ENCODE results near the gene SLC6A8. TPM values are rescaled to one million over a fixed set of nuclear protein-coding genes. Genes with fewer than 3 reads are reported as not detected.
A peak's percentile ranks its signal among the peaks of the same experiment; 100 is the strongest.

SLC6A8 gene
- total and polyA plus RNA-seq, 2 of the 4 experiments (the other 2 are of a cell fraction): 7.2 to 25.5 TPM

DNA sequence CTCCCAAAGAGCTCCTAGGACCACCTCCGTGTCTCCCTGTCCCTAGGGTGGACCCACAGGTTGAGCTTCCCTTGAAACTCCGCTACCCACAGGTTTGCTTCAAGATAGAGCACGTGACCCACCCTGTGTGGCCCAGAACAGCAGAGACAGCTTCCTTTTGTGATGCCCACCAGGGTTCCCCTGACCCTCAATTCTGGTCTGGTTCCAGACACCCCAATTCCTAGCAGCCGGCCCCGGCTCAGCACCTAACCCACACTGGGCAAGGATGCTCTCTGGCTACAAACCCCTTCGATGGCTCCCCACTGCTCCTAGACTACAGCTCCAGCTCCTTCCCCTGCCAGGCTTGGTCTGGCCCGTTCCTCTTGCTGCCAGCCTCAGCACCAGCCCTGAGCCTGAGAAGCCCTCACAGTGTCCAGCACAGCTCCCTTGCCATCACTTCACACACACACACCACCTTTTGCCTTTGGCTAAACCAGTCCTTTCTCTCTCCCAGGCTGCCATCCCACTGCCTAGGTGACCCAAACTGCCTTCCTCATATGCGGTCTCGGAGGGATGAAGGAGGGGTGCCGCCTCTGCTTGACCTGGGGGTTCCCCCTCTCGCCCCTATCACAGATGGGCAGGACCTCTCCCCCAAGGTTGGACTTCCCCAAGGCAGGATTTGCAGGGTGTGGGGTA is 20.3 kb upstream of the SLC6A8 start (continued):
- TF ChIP-seq MAZ (IDR thresholded peaks at IDR 0.05; ENCODE audit: borderline replicate concordance, low read depth, low read length): no peak

DNA sequence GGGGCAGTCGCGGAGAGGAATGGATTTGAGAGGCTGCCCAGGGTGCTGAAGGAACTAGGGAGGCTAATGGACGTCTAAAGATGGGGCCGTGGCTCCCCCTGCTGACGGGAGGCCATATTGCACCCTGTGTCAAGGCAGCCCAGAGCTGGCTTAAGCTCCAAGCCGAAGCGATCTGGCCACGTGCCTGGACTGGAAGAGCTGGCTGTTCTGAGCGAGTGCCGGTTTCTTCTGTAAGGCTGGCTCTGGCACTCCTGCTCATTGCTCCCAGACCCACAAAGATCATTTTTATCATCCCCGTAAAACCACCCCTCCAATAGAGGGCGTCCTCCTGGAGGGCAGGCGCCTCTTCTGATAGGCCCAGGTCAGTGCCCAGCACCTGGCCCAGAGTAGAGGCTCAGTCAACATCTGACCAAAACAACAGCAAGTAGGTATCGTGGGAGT is 19.8 kb upstream of the SLC6A8 start:
- Histone ChIP-seq H3K18ac (ENCODE audit: low read depth, low read length) (no peak overlapping the region), H3K27me3 (ENCODE audit: control insufficient read depth, insufficient read depth, low read length) (peaks cover 20% of the 10 kb centered on the region), H3K4me2 (ENCODE audit: low read depth, low read length) (no peak overlapping the region), H2BK15ac (ENCODE audit: low read depth, low read length) (no peak overlapping the region), H4K5ac (ENCODE audit: low read depth, low read length) (no peak overlapping the region), H4K20me1 (ENCODE audit: insufficient read depth, low read length) (no peaks in the 10 kb centered on the region; the same call in 1 of the 2 replicates), H3K4me3 (ENCODE audit: insufficient read depth, low read depth, low read length) (no peak overlapping the region), H4K91ac (ENCODE audit: insufficient read depth, low read depth, low read length) (no peak overlapping the region), H2AK5ac (ENCODE audit: low read depth, low read length) (no peak overlapping the region), H3K56ac (ENCODE audit: extremely low read depth, insufficient read depth, low read length) (no peak overlapping the region), H3K9ac (ENCODE audit: low read depth, low read length) (no peak overlapping the region), H3K9me1 (ENCODE audit: insufficient read depth, low read length) (no peaks in the 10 kb centered on the region; the same call in 1 of the 2 replicates), H3K14ac (replicated peaks; ENCODE audit: low read depth, low read length) (no peak overlapping the region), H2AFZ (replicated peaks; ENCODE audit: low read length, poor library complexity) (peak overlapping the region; percentile 84), H2BK20ac (ENCODE audit: low read depth, low read length) (no peak overlapping the region), H3K4ac (ENCODE audit: low read depth, low read length) (no peak overlapping the region), H3K23ac (ENCODE audit: low read depth, low read length) (no peak overlapping the region), H2BK120ac (ENCODE audit: low read depth, low read length) (no peak overlapping the region), H4K8ac (ENCODE audit: low read depth in 2 of 2, low read length in 2 of 2) (no peak overlapping the region), H2AK9ac (replicated peaks; ENCODE audit: low read depth, low read length, poor library complexity) (no peak overlapping the region), H3K9me3 (ENCODE audit: control insufficient read depth, insufficient read depth, low read length) (peaks cover 2% of the 10 kb centered on the region), H3K27ac (ENCODE audit: insufficient read depth, low read length) (no peak overlapping the region), H3K79me1 (ENCODE audit: low read depth in 1 of 2, low read length in 2 of 2) (no peaks in the 10 kb centered on the region), H3K4me1 (ENCODE audit: control insufficient read depth, insufficient read depth, low read length) (no peaks in the 10 kb centered on the region), H3K36me3 (ENCODE audit: control insufficient read depth, insufficient read depth, low read length) (no peaks in the 10 kb centered on the region), H2BK5ac (ENCODE audit: low read depth, low read length, poor library complexity, severe bottlenecking) (no peak overlapping the region)
- 4% methylated on average over 3 of the region's 14 CpGs; no CpG with 5 or more reads in 1 of the 2 experiments for WGBS, 2 experiments (ENCODE audit: extremely low coverage in 2 of 2, insufficient read length in 1 of 2)
- ATAC-seq (ENCODE audit: low read depth): peak; percentile 93
- intact Hi-C loops (cut with micrococcal nuclease): loop anchor here (1.0 to 5.0 kb wide), 6 partner anchors 59 to 726 kb away; no protein-coding TSS in a partner anchor
- peak; percentile 64 for DNase-seq
- POLR2A ChIA-PET (ENCODE audit: unreplicated experiment): no interaction called here
- TF ChIP-seq, protein P1, sequence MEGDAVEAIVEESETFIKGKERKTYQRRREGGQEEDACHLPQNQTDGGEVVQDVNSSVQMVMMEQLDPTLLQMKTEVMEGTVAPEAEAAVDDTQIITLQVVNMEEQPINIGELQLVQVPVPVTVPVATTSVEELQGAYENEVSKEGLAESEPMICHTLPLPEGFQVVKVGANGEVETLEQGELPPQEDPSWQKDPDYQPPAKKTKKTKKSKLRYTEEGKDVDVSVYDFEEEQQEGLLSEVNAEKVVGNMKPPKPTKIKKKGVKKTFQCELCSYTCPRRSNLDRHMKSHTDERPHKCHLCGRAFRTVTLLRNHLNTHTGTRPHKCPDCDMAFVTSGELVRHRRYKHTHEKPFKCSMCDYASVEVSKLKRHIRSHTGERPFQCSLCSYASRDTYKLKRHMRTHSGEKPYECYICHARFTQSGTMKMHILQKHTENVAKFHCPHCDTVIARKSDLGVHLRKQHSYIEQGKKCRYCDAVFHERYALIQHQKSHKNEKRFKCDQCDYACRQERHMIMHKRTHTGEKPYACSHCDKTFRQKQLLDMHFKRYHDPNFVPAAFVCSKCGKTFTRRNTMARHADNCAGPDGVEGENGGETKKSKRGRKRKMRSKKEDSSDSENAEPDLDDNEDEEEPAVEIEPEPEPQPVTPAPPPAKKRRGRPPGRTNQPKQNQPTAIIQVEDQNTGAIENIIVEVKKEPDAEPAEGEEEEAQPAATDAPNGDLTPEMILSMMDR (conservative IDR thresholded peaks at IDR 0.05; ENCODE audit: low read depth, low read length): peak; percentile 73
- TF ChIP-seq MXI1 (IDR thresholded peaks at IDR 0.05; ENCODE audit: borderline replicate concordance, low read depth, low read length): no peak
- TF ChIP-seq RAD21 (IDR thresholded peaks at IDR 0.05; ENCODE audit: low read length): peak; percentile 77
- no peak for TF ChIP-seq NFE2L2 (IDR thresholded peaks at IDR 0.05; ENCODE audit: low read depth, low read length)
- TF ChIP-seq BHLHE40 (IDR thresholded peaks at IDR 0.05; ENCODE audit: low read depth, low read length): no peak
- no peak for TF ChIP-seq MAFK (IDR thresholded peaks at IDR 0.05; ENCODE audit: low read depth, low read length)
- TF ChIP-seq SMC3 (IDR thresholded peaks at IDR 0.05; ENCODE audit: low read depth, low read length): peak; percentile 71
- TF ChIP-seq, protein P2, sequence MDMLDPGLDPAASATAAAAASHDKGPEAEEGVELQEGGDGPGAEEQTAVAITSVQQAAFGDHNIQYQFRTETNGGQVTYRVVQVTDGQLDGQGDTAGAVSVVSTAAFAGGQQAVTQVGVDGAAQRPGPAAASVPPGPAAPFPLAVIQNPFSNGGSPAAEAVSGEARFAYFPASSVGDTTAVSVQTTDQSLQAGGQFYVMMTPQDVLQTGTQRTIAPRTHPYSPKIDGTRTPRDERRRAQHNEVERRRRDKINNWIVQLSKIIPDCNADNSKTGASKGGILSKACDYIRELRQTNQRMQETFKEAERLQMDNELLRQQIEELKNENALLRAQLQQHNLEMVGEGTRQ (IDR thresholded peaks at IDR 0.05; ENCODE audit: low read depth, low read length): peak; percentile 70
- no peak for TF ChIP-seq CEBPB (IDR thresholded peaks at IDR 0.05; ENCODE audit: low read depth, low read length)
- no TSS peak for BruUV-seq (replicated peaks)
- dilution Hi-C loops (cut with HindIII; ENCODE audit: low sequenced_read_pairs, unreplicated experiment): no loop called here
- CTCF ChIA-PET: interaction anchor here (0.6 to 2.5 kb wide), 6 partner anchors 10 to 128 kb away, joined by 3 to 16 read pairs (median 5); no protein-coding TSS in a partner anchor
- in situ Hi-C loops (cut with MboI; ENCODE audit: low sequenced_read_pairs): loop anchor here (5.0 to 25.0 kb wide), 2 partner anchors 111 to 706 kb away; no protein-coding TSS in a partner anchor
